Small intestine (tissue), 4 donors: Measurements from ENCODE around the gene TMEM81. TPM values are rescaled to one million over a fixed set of nuclear protein-coding genes. Genes with fewer than 3 reads are reported as not detected.

Source experiments
- polyA plus RNA-seq, 4 donors: library from polyadenylated mRNA; stranded (reverse) in 3 of 4; unstranded in 1 of 4; fragments of 200-250 nt in 3 of 4; fragments of 120-200 nt in 1 of 4; gene quantifications; one replicate each; pipeline versions ENCODE4 v1.2.1 to v1.2.3, GENCODE V29; 2013
- donor health status: healthy with polysubstance abuse.
- donor health status: Bipolar disorder and iron deficiency.
- donor health status: healthy.

Gene TMEM81
- polyA plus RNA-seq, 4 donors: 1.4 to 2.8 (median 1.9) TPM

Other genes with a start within 250 kb of the TMEM81 start
- gene NFASC, start 213.6 kb downstream of the TMEM81 start, polyA plus RNA-seq: 1 to 10 TPM in 3 of 4 donors, under 1 TPM in 1; 0.22 to 5.8 (median 3.0) TPM
- 1 to 10 TPM in 1 of 4 donors, under 1 TPM in 2, not detected in 1; under 0.01 to 1.7 (median 0.35) TPM for gene CNTN2, start 41.2 kb downstream of the TMEM81 start, polyA plus RNA-seq
- gene RBBP5, start 37.5 kb upstream of the TMEM81 start, polyA plus RNA-seq: 10 to 100 TPM in 1 of 4 donors, 1 to 10 TPM in 3; 5.9 to 14.4 (median 7.1) TPM
- 1 to 10 TPM; 1.1 to 4.8 (median 2.3) TPM for gene DSTYK, start 127.2 kb upstream of the TMEM81 start, polyA plus RNA-seq
- gene TMCC2, start 143.5 kb upstream of the TMEM81 start, polyA plus RNA-seq: 1 to 10 TPM in 2 of 4 donors, under 1 TPM in 2; 0.54 to 1.7 (median 0.96) TPM
- 10 to 100 TPM in 2 of 4 donors, 1 to 10 TPM in 2; 8.5 to 16.2 (median 10.2) TPM for gene NUAK2, start 237.3 kb upstream of the TMEM81 start, polyA plus RNA-seq